ENCODE measurements around the gene MAMDC4. TPM values are rescaled to one million over a fixed set of nuclear protein-coding genes. Genes with fewer than 3 reads are reported as not detected.
A peak's percentile ranks its signal among the peaks of the same experiment; 100 is the strongest.

MAMDC4 gene
- total RNA-seq, 1 experiment from 2014 or later: 0.15 TPM

DNA sequence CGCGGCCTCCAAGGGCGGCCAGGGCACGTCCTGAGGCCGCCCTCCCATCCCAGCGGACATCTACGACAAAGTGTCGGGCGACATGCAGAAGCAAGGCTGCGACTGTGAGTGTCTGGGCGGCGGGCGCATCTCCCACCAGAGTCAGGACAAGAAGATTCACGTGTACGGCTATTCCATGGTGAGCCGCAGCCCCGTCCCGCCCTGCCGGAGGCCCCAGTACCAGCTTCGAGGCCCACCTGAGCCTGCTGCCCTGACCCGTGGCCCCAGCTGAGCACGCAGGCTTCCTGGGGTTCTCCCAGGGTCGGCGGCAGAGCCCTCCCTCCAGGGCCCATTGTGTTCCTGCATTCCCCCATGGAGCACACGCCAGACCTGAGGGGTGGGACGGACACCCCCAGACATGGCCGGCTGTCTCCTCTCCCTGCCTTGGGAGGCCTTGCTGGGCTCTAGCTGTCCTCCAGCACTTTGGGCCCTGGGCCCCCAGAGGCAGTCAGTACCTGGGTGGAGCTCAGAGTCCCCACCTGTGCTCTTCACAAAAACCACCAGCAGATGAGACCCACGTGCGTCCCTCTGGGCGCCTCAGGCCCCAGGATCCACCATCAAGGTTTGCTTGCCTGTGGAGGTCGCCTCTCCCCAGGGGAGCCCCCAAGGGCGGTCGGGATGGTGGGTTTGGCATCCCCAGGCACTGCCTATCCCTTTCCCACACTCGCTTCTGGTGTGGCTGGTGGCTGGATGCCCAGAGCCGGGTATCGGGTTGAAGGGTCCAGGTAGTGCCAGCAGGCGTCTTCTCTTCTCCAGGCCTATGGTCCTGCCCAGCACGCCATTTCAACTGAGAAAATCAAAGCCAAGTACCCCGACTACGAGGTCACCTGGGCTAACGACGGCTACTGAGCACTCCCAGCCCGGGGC is 1.9 kb upstream of the MAMDC4 start:
- DNase-seq (ENCODE audit: low spot score): no peak

DNA sequence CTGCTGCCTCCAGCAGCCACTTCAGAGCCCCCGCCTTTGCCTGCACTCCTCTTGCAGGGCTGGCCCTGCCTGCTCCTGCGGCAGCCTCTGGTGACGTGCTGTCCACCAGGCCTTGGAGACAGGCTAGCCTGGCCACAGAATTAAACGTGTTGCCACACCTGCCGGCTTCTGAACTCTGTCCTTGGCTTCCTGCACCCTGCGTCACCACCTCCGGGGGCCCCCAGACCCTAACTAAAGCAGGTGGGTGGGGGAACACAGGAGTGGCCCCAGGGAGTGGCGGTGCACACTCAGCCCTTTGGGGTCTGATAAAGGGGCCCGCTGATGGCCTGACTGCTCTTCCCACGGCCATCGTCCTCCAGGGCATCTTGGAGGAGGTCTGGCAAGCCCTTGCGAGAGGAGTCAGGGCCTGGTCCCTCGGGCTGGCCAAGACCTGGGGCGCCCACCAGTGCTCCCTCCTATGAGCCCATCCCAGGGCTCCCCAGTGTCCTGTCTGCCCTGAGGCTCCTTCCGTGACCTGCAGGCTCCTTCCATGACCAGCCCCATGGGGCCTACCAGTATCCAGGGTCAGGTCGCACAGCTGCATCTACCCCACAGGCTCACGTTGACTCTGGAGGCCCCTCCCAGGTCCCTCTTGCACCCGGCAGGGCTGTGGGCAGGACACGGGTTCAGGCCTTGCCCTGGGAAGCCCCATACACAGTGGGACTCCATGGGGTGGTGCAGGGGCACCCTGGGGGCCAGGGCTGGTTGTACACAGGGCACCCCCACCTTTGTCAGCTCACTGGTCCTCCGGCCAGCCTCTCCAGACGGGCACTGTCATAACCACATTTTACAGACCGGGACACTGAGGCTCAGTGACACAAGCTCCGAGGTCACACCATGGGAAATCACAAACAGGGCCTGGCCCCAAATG is 1.0 kb upstream of the MAMDC4 start:
- no peak for DNase-seq (ENCODE audit: low spot score)

- no peak for DNase-seq (ENCODE audit: low spot score)
These were observed 784 bp downstream of the MAMDC4 start for GRCh38 chr9:136852664-136853595.

- DNase-seq (ENCODE audit: low spot score): no peak
These were observed 1.5 kb downstream of the MAMDC4 start for GRCh38 chr9:136853596-136854112.

DNA sequence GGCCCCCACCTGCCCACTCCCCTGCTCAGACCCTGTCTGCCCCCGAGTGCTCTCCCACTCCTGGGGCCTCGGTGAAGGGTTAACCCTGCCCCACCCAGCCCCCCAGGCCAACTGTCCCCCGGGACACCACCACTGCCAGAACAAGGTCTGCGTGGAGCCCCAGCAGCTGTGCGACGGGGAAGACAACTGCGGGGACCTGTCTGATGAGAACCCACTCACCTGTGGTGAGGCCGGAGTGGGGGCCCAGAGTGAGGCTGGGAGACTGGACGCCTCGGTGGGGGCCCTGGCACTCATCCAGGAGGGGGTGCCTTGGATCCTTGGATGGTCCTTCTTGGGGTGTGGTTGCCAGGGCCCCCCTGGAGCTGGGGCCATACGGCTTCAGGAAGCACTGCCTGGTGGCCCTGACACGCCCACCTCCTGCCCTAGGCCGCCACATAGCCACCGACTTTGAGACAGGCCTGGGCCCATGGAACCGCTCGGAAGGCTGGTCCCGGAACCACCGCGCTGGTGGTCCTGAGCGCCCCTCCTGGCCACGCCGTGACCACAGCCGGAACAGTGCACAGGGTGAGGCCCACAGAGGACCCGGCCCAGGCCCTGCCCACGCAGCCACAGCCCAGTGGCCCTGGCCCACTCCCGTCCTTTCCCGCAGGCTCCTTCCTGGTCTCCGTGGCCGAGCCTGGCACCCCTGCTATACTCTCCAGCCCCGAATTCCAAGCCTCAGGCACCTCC is 2.1 kb downstream of the MAMDC4 start:
- no peak for DNase-seq (ENCODE audit: low spot score)

GRCh38 chr9:136854842-136855460 is 2.8 kb downstream of the MAMDC4 start:
- no peak for DNase-seq (ENCODE audit: low spot score)

GRCh38 chr9:136855461-136856078 is 3.4 kb downstream of the MAMDC4 start:
- no peak for DNase-seq (ENCODE audit: low spot score)

GRCh38 chr9:136856079-136856476 is 3.9 kb downstream of the MAMDC4 start:
- DNase-seq (ENCODE audit: low spot score): no peak

DNA sequence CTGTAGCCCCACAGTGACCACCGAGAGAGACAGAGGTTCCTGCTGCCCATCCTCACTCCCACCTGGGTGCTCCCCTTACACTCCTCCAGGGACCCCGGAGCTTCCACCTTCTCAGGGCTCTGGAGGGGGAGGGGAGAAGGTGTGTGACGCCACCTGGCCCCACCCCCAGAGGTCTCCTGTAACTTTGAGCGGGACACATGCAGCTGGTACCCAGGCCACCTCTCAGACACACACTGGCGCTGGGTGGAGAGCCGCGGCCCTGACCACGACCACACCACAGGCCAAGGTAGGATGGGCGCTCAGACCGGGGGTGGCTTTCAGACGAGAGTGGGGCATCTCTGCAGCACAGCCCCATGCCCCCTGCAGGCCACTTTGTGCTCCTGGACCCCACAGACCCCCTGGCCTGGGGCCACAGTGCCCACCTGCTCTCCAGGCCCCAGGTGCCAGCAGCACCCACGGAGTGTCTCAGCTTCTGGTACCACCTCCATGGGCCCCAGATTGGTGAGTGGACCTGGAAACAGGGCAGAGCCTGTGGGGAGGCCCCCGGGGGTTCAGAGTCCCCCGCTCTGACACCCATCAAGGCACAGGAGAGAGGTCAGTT is 4.5 kb downstream of the MAMDC4 start:
- no peak for DNase-seq (ENCODE audit: low spot score)

- DNase-seq (ENCODE audit: low spot score): no peak
These were observed 5.0 kb downstream of the MAMDC4 start for GRCh38 chr9:136857166-136857565.

DNA sequence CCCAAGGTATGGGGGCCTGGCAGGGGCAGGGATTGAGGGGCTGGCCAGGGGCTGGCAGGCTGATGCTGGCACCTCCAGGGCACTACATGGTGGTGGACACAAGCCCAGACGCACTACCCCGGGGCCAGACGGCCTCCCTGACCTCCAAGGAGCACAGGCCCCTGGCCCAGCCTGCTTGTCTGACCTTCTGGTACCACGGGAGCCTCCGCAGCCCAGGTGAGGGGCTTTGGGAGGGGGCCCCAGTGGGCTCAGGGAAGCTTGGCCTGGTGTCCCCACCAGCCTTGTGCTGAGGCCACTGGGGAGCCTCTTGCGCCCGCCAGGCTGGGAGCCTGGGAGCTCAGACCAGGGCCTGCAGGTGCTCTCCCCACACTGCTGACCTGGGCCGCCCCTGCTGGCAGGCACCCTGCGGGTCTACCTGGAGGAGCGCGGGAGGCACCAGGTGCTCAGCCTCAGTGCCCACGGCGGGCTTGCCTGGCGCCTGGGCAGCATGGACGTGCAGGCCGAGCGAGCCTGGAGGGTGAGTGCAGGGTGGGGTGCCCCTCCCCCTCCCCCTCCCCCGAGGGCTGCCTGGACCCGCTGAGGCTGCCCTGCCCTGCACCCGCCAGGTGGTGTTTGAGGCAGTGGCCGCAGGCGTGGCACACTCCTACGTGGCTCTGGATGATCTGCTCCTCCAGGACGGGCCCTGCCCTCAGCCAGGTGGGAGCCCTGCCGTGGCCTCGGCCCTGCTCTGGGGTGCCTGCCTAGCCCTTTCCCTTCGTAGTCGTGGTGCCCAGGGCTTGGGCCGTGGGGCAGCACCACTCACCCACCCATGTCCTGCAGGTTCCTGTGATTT is 5.7 kb downstream of the MAMDC4 start:
- DNase-seq (ENCODE audit: low spot score): no peak

DNA sequence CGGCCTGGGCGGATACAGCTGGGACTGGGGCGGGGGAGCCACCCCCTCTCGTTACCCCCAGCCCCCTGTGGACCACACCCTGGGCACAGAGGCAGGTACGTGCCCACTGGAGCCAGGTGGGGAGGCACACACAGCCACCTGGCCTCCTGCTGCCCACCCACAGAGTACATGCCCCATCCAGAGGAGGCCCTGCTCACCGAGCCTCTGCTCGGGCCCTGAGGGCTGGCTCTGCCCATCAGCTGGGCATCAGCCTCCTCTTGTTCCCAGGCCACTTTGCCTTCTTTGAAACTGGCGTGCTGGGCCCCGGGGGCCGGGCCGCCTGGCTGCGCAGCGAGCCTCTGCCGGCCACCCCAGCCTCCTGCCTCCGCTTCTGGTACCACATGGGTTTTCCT is 6.3 kb downstream of the MAMDC4 start:
- DNase-seq (ENCODE audit: low spot score): no peak

DNA sequence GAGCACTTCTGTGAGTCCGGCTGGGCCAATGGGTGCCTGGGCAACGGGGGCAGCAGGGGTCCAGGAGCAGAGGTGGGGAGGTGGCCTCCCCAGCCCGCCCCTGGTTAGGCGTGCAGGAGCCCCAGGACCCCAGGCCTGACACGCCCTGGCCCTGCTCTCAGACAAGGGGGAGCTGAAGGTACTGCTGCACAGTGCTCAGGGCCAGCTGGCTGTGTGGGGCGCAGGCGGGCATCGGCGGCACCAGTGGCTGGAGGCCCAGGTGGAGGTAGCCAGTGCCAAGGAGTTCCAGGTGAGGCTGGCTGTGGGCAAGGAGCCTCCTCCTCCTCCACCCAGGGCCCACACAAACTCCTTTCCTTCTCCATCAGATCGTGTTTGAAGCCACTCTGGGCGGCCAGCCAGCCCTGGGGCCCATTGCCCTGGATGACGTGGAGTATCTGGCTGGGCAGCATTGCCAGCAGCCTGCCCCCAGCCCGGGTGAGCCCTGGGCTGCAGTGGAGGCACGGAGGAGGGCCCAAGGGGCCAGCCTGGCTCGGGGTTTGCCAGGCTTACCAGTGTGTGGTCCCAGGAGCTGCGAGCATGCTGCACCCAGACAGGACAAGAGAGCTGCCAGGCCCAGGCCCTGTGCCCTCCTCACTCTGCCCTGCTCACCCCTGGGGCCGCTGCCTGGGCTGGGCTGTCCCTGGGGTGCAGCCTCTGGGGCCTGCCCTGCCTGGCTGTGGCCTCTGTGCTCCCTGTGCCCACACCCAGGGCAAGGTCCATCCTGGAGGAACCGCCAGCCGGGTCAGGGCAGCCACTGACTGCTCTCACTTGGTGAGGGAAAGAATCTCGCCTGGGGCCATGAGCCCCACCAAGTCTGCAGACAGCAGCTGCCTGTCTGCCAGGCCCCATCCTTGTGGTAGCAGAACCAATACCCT is 7.0 kb downstream of the MAMDC4 start:
- DNase-seq (ENCODE audit: low spot score): peak; percentile 55

DNA sequence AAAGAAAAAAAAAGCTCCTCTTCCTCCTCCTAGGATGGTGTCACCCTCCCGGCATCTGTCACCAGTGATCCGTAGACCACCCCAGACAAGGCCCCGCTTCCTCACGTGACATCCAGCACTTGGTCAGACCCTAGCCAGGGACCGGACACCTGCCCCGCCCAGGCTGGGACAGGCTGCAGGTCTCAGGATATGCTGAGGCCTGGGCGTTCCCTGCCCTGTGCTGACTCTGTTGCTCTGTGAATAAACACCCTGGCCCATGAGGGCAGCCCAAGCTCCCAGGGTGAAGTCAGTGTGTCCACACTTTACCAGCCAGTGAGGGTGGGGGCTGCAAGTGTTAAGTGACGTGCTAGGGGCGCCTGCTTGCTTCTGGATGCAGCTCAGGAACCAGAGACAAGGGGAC is 8.4 kb downstream of the MAMDC4 start:
- DNase-seq (ENCODE audit: low spot score): no peak

DNA sequence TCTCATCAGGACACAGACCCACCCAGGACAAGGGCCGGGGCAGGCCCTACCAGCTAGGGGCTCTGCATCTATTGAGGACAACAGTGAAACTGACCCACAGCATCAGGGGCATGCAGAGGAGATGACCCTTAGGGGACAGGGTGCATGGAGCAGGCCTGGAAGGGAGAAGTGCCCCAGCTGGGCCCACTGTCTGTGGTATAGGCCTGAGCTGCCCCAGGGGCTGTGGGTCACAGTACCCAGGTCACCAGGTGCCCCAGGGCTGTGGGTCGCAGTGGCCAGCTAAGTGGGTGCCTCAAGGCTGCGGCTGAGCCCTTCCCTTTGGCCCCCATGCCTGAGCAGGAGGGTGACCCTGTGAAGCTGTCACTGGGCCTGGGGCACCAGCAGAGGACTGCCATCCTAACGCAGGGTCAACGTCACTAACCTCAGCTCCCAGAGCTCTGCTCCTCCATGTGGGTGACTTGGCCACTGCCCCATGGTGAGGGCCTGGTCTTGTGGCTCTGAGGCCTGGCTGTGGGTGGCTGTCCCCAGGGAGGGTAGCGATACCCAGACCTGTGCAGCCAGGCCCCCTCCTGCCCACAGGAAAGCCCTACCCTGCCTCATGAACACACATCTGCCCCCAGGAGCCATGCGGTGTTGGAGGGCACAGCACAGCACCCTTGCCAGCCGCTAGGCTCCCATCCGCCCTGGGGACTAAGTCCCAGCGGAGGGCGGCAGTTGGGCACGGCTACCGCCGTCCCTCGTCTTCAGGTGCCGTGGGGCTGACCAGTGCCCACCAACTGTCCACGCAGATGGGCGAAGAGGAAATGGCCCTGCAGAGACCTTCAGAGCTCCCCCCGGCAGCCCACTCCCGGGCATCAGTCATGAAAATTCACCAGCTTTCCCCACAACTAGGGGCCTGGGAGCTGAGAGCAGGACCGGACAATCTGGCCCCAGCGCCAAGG is 9.1 kb downstream of the MAMDC4 start:
- DNase-seq (ENCODE audit: low spot score): no peak

DNA sequence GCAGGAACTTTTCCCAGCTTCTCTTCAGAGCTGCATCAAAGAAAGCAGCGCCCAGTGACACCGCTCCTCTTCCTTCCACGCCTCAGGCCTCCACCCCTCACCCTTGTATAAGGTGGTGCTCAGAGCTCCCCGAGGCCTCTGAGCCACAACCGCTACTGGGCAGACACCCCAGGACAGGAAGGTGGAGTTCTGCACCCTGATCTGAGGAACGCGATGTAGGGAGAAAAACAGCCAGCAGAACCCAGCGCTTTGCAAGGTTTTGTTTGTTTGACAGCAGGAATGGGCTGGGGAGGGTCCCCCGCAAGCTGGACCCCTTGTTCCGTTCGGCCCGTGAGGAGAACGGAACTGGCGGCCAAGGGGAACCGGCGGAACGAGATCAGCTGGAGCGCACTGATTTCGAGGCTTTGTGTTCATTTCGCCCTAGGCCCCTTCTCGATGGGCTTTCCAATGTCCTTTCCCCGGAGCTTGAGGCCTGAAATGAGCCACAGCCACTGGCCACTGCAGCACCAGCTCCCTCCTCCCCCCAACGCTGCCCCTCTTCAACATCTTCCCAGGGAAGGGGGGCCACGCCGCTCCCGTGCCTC is 9.8 kb downstream of the MAMDC4 start:
- DNase-seq (ENCODE audit: low spot score): no peak
